Measurements from ENCODE around the gene CNNM2. TPM values are rescaled to one million over a fixed set of nuclear protein-coding genes. Genes with fewer than 3 reads are reported as not detected.

Gene CNNM2
- total RNA-seq, 6 experiments from 2014 or later, result 5.2 to 7.6 (median 6.5) TPM

DNA sequence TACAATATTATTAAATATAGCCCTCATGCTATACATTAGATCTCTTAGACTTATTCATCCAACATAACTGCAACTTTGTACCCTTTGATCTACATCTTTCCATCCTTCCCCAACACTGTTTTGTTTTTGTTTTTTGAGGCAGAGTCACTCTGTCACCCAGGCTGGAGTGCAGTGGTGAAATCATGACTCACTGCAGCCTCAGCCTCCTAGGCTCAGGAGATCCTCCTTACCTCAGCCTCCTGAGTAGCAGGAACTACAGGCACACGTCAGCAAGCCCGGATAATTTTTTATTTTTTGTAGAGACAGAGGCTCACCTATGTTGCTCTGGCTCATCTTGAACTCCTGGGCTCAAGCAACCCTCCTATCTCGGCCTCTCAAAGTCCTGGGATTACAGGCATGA, 221.7 kb downstream of the CNNM2 start:
- intact Hi-C loops (cut with DNase I), result no loop called here
- no peaks in the 10 kb centered on the region for H3K9me3 ChIP-seq
- H3K27ac ChIP-seq, result no peak overlapping the region
- no peak overlapping the region for H3K4me3 ChIP-seq
- WGBS (ENCODE audit: insufficient coverage, low coverage, low lambda C conversion rate, missing lambda C conversion rate), result 82% methylated on average over 3 of the region's 3 CpGs
- TF ChIP-seq, protein P1, sequence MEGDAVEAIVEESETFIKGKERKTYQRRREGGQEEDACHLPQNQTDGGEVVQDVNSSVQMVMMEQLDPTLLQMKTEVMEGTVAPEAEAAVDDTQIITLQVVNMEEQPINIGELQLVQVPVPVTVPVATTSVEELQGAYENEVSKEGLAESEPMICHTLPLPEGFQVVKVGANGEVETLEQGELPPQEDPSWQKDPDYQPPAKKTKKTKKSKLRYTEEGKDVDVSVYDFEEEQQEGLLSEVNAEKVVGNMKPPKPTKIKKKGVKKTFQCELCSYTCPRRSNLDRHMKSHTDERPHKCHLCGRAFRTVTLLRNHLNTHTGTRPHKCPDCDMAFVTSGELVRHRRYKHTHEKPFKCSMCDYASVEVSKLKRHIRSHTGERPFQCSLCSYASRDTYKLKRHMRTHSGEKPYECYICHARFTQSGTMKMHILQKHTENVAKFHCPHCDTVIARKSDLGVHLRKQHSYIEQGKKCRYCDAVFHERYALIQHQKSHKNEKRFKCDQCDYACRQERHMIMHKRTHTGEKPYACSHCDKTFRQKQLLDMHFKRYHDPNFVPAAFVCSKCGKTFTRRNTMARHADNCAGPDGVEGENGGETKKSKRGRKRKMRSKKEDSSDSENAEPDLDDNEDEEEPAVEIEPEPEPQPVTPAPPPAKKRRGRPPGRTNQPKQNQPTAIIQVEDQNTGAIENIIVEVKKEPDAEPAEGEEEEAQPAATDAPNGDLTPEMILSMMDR (IDR thresholded peaks at IDR 0.05), result no peak
- no peak for TF ChIP-seq POLR2A (IDR thresholded peaks at IDR 0.05)
- H3K4me1 ChIP-seq, result peaks cover 0 to 8% (median under 1%) of the 10 kb centered on the region in 4 donors
- ATAC-seq (no peak), DNase-seq (no peak)
- no peaks in the 10 kb centered on the region for H3K27me3 ChIP-seq
- H3K36me3 ChIP-seq, result peaks cover 0 to 9% (median 4%) of the 10 kb centered on the region in 4 donors

Small RNA genes within 50 kb of the gene (small RNA-seq; reads per million reads assigned to genes)
- 0 reads per million in 2 experiments for gene AS3MT
- gene RF00026, result 0 reads per million in 2 experiments
- 0 reads per million in 2 experiments for gene RF02271

Other genes with a start within 250 kb of the CNNM2 start
- gene ARL3, start 203.9 kb upstream of the CNNM2 start, total RNA-seq, result 1 to 10 TPM; 1.1 to 3.3 (median 2.3) TPM
- gene SFXN2, start 203.7 kb upstream of the CNNM2 start, total RNA-seq, result 10 to 100 TPM in 4 of 6 experiments, 1 to 10 TPM in 2; 7.1 to 29.7 (median 16.5) TPM
- 10 to 100 TPM; 24.1 to 58.4 (median 32.8) TPM for gene WBP1L, start 174.3 kb upstream of the CNNM2 start, total RNA-seq
- gene CYP17A1, start 80.9 kb upstream of the CNNM2 start, total RNA-seq, result 1 to 10 TPM in 4 of 6 experiments, under 1 TPM in 2; 0.61 to 4.2 (median 1.5) TPM
- gene BORCS7, start 64.0 kb upstream of the CNNM2 start, total RNA-seq, result 10 to 100 TPM; 14.2 to 36.4 (median 28.1) TPM
- 10 to 100 TPM in 4 of 6 experiments, 1 to 10 TPM in 2; 5.3 to 23.2 (median 14.4) TPM for gene AS3MT, start 48.8 kb upstream of the CNNM2 start, total RNA-seq

All from right lobe of liver (tissue), 6 donors.